Measurements from ENCODE around the gene ALPI.
"Not testable (repeated sequence)": the region's sequence is repeated elsewhere in the genome, so short reads cannot be mapped to it uniquely, and the experiment has no call there.

GRCh38 chr2:232407428-232408150 lies 48.4 kb upstream of the ALPI start:
- TF ChIP-seq POLR2A, CTCF (IDR thresholded peaks at IDR 0.05): not testable (repeated sequence)
